ENCODE results near the gene PLCB2. TPM values are rescaled to one million over a fixed set of nuclear protein-coding genes. Genes with fewer than 3 reads are reported as not detected.

PLCB2 gene
- total RNA-seq, 1 experiment from 2014 or later = 2.9 TPM

Other genes starting within 250 kb of the PLCB2 start
- 6.5 and 6.7 TPM in 2 replicates for gene BMF, start 199.1 kb downstream of the PLCB2 start, total RNA-seq (2014; rRNA removed; shearing (Covaris generic))
- gene BUB1B, start 146.9 kb downstream of the PLCB2 start, total RNA-seq (2014; rRNA removed; shearing (Covaris generic)) = 90.7 and 105 TPM in 2 replicates
- not detected in 2 replicates for gene PAK6, start 68.9 kb downstream of the PLCB2 start, total RNA-seq (2014; rRNA removed; shearing (Covaris generic))
- 0.12 and 0.35 TPM in 2 replicates for gene ANKRD63, start 24.9 kb downstream of the PLCB2 start, total RNA-seq (2014; rRNA removed; shearing (Covaris generic))
- gene INAFM2, start 15.8 kb upstream of the PLCB2 start, total RNA-seq (2014; rRNA removed; shearing (Covaris generic)) = 23.4 and 24.1 TPM in 2 replicates
- 2.4 and 3.2 TPM in 2 replicates for gene CCDC9B, start 33.0 kb upstream of the PLCB2 start, total RNA-seq (2014; rRNA removed; shearing (Covaris generic))
- gene PHGR1, start 43.1 kb upstream of the PLCB2 start, total RNA-seq (2014; rRNA removed; shearing (Covaris generic)) = not detected in 2 replicates
- 0.22 and 0.38 TPM in 2 replicates for gene DISP2, start 50.3 kb upstream of the PLCB2 start, total RNA-seq (2014; rRNA removed; shearing (Covaris generic))
- 92.2 and 93.9 TPM in 2 replicates for gene KNSTRN, start 74.8 kb upstream of the PLCB2 start, total RNA-seq (2014; rRNA removed; shearing (Covaris generic))
- gene IVD, start 97.9 kb upstream of the PLCB2 start, total RNA-seq (2014; rRNA removed; shearing (Covaris generic)) = 34.9 and 36.7 TPM in 2 replicates
- 10.9 and 11.0 TPM in 2 replicates for gene BAHD1, start 133.0 kb upstream of the PLCB2 start, total RNA-seq (2014; rRNA removed; shearing (Covaris generic))
- gene CHST14, start 163.0 kb upstream of the PLCB2 start, total RNA-seq (2014; rRNA removed; shearing (Covaris generic)) = 36.7 and 39.4 TPM in 2 replicates

All from SJCRH30 (cell line).